Hematopoietic multipotent progenitor cell treated with erythropoietin and hydrocortisone succinate and interleukin-3 and kit ligand, for 17 days (in vitro differentiated cells): ENCODE results near the gene APOBEC3B.
"Not testable (repeated sequence)": the region's sequence is repeated elsewhere in the genome, so short reads cannot be mapped to it uniquely, and the experiment has no call there.

Experiments
- DNase-seq: peaks from one replicate; pipeline ENCODE4 v3.0.0-alpha.2; 2015; ENCODE audit warnings: low spot score

APOBEC3B gene

GRCh38 chr22:38981992-38982927 lies at the start of gene APOBEC3B:
Gene APOBEC3B, plus strand, starts transcription at chr22:38982347. Its CDS starts 107 bp downstream, at chr22:38982454.
- DNase-seq: peak; percentile 83

GRCh38 chr22:38935023-38935422 lies 47.1 kb upstream of the APOBEC3B start:
- peak; percentile 79 for DNase-seq

- no peak for DNase-seq
Measured at GRCh38 chr22:38935616-38936015, 46.5 kb upstream of the APOBEC3B start.

GRCh38 chr22:38936562-38936961 lies 45.6 kb upstream of the APOBEC3B start:
- DNase-seq: no peak

GRCh38 chr22:38937036-38937435 lies 45.1 kb upstream of the APOBEC3B start:
- DNase-seq: no peak

- DNase-seq: no peak
Measured at GRCh38 chr22:38937541-38937940, 44.6 kb upstream of the APOBEC3B start.

- no peak for DNase-seq
Measured at GRCh38 chr22:38938221-38938620, 43.9 kb upstream of the APOBEC3B start.

GRCh38 chr22:38938925-38939324 lies 43.2 kb upstream of the APOBEC3B start:
- DNase-seq: no peak

- no peak for DNase-seq
Measured at GRCh38 chr22:38940811-38941384, 41.2 kb upstream of the APOBEC3B start.

GRCh38 chr22:38941488-38941987 lies 40.6 kb upstream of the APOBEC3B start:
- no peak for DNase-seq

GRCh38 chr22:38942702-38943101 lies 39.4 kb upstream of the APOBEC3B start:
- no peak for DNase-seq

GRCh38 chr22:38943201-38943600 lies 38.9 kb upstream of the APOBEC3B start:
- DNase-seq: no peak

- DNase-seq: no peak
Measured at GRCh38 chr22:38943882-38944281, 38.3 kb upstream of the APOBEC3B start.

- DNase-seq: no peak
Measured at GRCh38 chr22:38944653-38945052, 37.5 kb upstream of the APOBEC3B start.

- not testable (repeated sequence) for DNase-seq
Measured at GRCh38 chr22:38945706-38946338, 36.3 kb upstream of the APOBEC3B start.

- DNase-seq: no peak
Measured at GRCh38 chr22:38946771-38947170, 35.4 kb upstream of the APOBEC3B start.

- no peak for DNase-seq
Measured at GRCh38 chr22:38947321-38948140, 34.6 kb upstream of the APOBEC3B start.

- DNase-seq: no peak
Measured at GRCh38 chr22:38948181-38948940, 33.8 kb upstream of the APOBEC3B start.

GRCh38 chr22:38949889-38950405 lies 32.2 kb upstream of the APOBEC3B start:
- DNase-seq: no peak

GRCh38 chr22:38950527-38951295 lies 31.4 kb upstream of the APOBEC3B start:
- peak; percentile 73 for DNase-seq
